ENCODE measurements around the gene SMYD3. TPM values are rescaled to one million over a fixed set of nuclear protein-coding genes. Genes with fewer than 3 reads are reported as not detected.

SMYD3 gene
- total and polyA plus RNA-seq, 10 of the 15 experiments (the other 5 are each of a cell fraction or from before 2014, with no cell fraction given) = 18.3 to 54.0 (median 24.8) TPM

DNA sequence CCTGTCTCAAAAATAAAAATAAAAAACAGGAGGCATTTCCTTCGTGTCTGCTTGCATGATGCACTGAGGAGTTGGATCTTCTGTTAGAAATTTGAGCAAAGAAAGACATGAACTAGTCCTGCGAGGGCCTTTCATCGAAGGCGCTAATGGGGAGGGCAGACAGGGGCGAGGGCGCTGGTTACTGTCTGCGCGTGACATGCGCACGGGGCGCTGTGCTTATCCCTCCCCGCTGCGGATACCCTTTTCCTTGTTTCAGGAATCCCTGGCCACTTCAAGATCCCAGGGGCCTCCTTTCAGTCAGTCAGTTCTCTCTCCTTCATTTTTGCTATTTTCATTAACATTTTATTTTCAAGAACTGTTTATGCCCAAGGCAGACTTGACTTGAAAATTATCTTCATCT is 806.4 kb downstream of the SMYD3 start:
- RAD21 ChIA-PET (ENCODE audit: unreplicated experiment) = interaction anchor here (1.1 kb wide), 1 partner anchor 55 kb away, joined by 3 read pairs; no protein-coding TSS in a partner anchor
- TF ChIP-seq TCF12 (IDR thresholded peaks at IDR 0.05; ENCODE audit: low read depth, low read length) = no peak
- TF ChIP-seq STAT3 (IDR thresholded peaks at IDR 0.05; ENCODE audit: low read depth, low read length) = no peak
- no peak for TF ChIP-seq CREM (IDR thresholded peaks at IDR 0.05; ENCODE audit: low read depth)
- TF ChIP-seq CBX3 (IDR thresholded peaks at IDR 0.05; ENCODE audit: borderline replicate concordance, low read depth) = no peak
- Histone ChIP-seq H3K36me3 (ENCODE audit: control insufficient read depth in 2 of 2, insufficient read depth in 2 of 2, low read length in 1 of 2) (peaks cover 0 to 2% of the 10 kb centered on the region in 2 experiments; a peak in 3 of 4 replicates), H4K20me1 (ENCODE audit: control insufficient read depth, insufficient read depth) (no peaks in the 10 kb centered on the region), H3K4me1 (ENCODE audit: control insufficient read depth, insufficient read depth, low read length) (no peaks in the 10 kb centered on the region), H3K9me3 (replicated peaks; ENCODE audit: control insufficient read depth, insufficient read depth, low read length) (no peaks in the 10 kb centered on the region), H3K27ac (ENCODE audit: control insufficient read depth, insufficient read depth) (no peak overlapping the region), H3K4me3 (no peak overlapping the region), H3K4me2 (ENCODE audit: control insufficient read depth, insufficient read depth) (no peak overlapping the region), H3K27me3 (replicated peaks in 1 of 2; ENCODE audit: control insufficient read depth in 2 of 2, insufficient read depth in 2 of 2, low read length in 1 of 2) (no peaks in the 10 kb centered on the region), H3K9ac (ENCODE audit: control insufficient read depth, insufficient read depth, low read length) (no peak overlapping the region), H3K79me2 (ENCODE audit: control insufficient read depth, insufficient read depth, low read length) (no peaks in the 10 kb centered on the region), H2AFZ (ENCODE audit: control insufficient read depth, low read depth, low read length) (no peak overlapping the region)
- WGBS (ENCODE audit: insufficient coverage, insufficient replicate concordance, low lambda C conversion rate, missing lambda C conversion rate) = 91% methylated on average over 13 of the region's 13 CpGs
- CTCF ChIA-PET = no interaction called here
- ATAC-seq (no peak), FAIRE-seq (no peak), DNase-seq (ENCODE audit: low read depth, low spot score) (no peak)
- BruUV-seq (replicated peaks) = no TSS peak
- POLR2A ChIA-PET = no interaction called here
- in situ Hi-C loops (cut with MboI) = no loop called here
- intact Hi-C loops (cut with micrococcal nuclease; ENCODE audit: unreplicated experiment) = loop anchor here (10.0 kb wide), 1 partner anchor 304 kb away; no protein-coding TSS in a partner anchor
- SMC1A ChIA-PET (ENCODE audit: uncharacterized antibody, unreplicated experiment) = no interaction called here

Small RNA genes within 50 kb of the gene (small RNA-seq; reads per million reads assigned to genes)
- gene AL356583.2 (not detected), gene RF00019 (not detected), gene RNU6-1283P (not detected)

Other genes starting within 250 kb of the SMYD3 start
- 25.8 and 26.6 TPM in 2 replicates for gene TFB2M, start 59.0 kb upstream of the SMYD3 start, total RNA-seq (2014; rRNA removed)
- gene TFB2M, start 59.0 kb upstream of the SMYD3 start, total RNA-seq (2014; rRNA removed; fragmentation: Illumina TruSeq; extraction: Trizol) = 23.0 and 26.8 TPM in 2 replicates
- gene TFB2M, start 59.0 kb upstream of the SMYD3 start, total RNA-seq (2021) = 23.3 and 25.2 TPM in 2 replicates
- gene TFB2M, start 59.0 kb upstream of the SMYD3 start, polyA plus RNA-seq (2011; rRNA removed) = 36.8 and 53.4 TPM in 2 replicates
- gene TFB2M, start 59.0 kb upstream of the SMYD3 start, polyA plus RNA-seq (2014; fragmentation: Illumina TruSeq; extraction: Trizol) = 26.4 and 30.2 TPM in 2 replicates
- gene TFB2M, start 59.0 kb upstream of the SMYD3 start, polyA plus RNA-seq (2014; fragmentation: Nextera tagmentation; extraction: Ambion mirVana) = 10 to 100 TPM; 47.2 to 66.0 TPM
- 28.1 and 35.3 TPM in 2 replicates for gene TFB2M, start 59.0 kb upstream of the SMYD3 start, polyA plus RNA-seq (2014; rRNA removed)
- 10 to 100 TPM; 52.2 to 52.5 TPM for gene TFB2M, start 59.0 kb upstream of the SMYD3 start, polyA plus RNA-seq (2016; fragmentation: Nextera tagmentation; extraction: Ambion mirVana)
- 10.6 and 12.0 TPM in 2 replicates for gene CNST, start 59.2 kb upstream of the SMYD3 start, total RNA-seq (2014; rRNA removed)
- gene CNST, start 59.2 kb upstream of the SMYD3 start, total RNA-seq (2014; rRNA removed; fragmentation: Illumina TruSeq; extraction: Trizol) = 13.2 and 13.4 TPM in 2 replicates
- gene CNST, start 59.2 kb upstream of the SMYD3 start, total RNA-seq (2021) = 15.6 and 18.8 TPM in 2 replicates
- gene CNST, start 59.2 kb upstream of the SMYD3 start, polyA plus RNA-seq (2011; rRNA removed) = 12.5 and 15.4 TPM in 2 replicates
- 12.1 and 15.8 TPM in 2 replicates for gene CNST, start 59.2 kb upstream of the SMYD3 start, polyA plus RNA-seq (2014; fragmentation: Illumina TruSeq; extraction: Trizol)
- gene CNST, start 59.2 kb upstream of the SMYD3 start, polyA plus RNA-seq (2014; fragmentation: Nextera tagmentation; extraction: Ambion mirVana) = 1 to 10 TPM; 4.8 to 4.9 TPM
- gene CNST, start 59.2 kb upstream of the SMYD3 start, polyA plus RNA-seq (2014; rRNA removed) = 8.9 and 9.4 TPM in 2 replicates
- gene CNST, start 59.2 kb upstream of the SMYD3 start, polyA plus RNA-seq (2016; fragmentation: Nextera tagmentation; extraction: Ambion mirVana) = 10 to 100 TPM; 14.9 to 16.2 TPM
- gene SCCPDH, start 217.1 kb upstream of the SMYD3 start, total RNA-seq (2014; rRNA removed) = 25.2 and 28.0 TPM in 2 replicates
- 22.2 and 24.9 TPM in 2 replicates for gene SCCPDH, start 217.1 kb upstream of the SMYD3 start, total RNA-seq (2014; rRNA removed; fragmentation: Illumina TruSeq; extraction: Trizol)
- gene SCCPDH, start 217.1 kb upstream of the SMYD3 start, total RNA-seq (2021) = 22.5 and 24.2 TPM in 2 replicates
- gene SCCPDH, start 217.1 kb upstream of the SMYD3 start, polyA plus RNA-seq (2011; rRNA removed) = 34.5 and 57.5 TPM in 2 replicates
- 18.1 and 21.5 TPM in 2 replicates for gene SCCPDH, start 217.1 kb upstream of the SMYD3 start, polyA plus RNA-seq (2014; fragmentation: Illumina TruSeq; extraction: Trizol)
- 10 to 100 TPM in 1 of 2 experiments, 1 to 10 TPM in 1; 5.4 to 14.2 TPM for gene SCCPDH, start 217.1 kb upstream of the SMYD3 start, polyA plus RNA-seq (2014; fragmentation: Nextera tagmentation; extraction: Ambion mirVana)
- 21.6 and 24.1 TPM in 2 replicates for gene SCCPDH, start 217.1 kb upstream of the SMYD3 start, polyA plus RNA-seq (2014; rRNA removed)
- 10 to 100 TPM; 43.2 to 44.8 TPM for gene SCCPDH, start 217.1 kb upstream of the SMYD3 start, polyA plus RNA-seq (2016; fragmentation: Nextera tagmentation; extraction: Ambion mirVana)